Measurements from ENCODE around the gene KCNE2. TPM values are rescaled to one million over a fixed set of nuclear protein-coding genes. Genes with fewer than 3 reads are reported as not detected.
"Not testable (repeated sequence)": the region's sequence is repeated elsewhere in the genome, so short reads cannot be mapped to it uniquely, and the experiment has no call there.

The KCNE2 gene
- total RNA-seq, 1 donor from 2014 or later, result 2.2 TPM

GRCh38 chr21:34348890-34349519, 14.8 kb upstream of the KCNE2 start:
- DNase-seq (ENCODE audit: low spot score) (no peak), ATAC-seq (no peak)
- intact Hi-C loops (cut with DNase I), result loop anchor here (5.0 kb wide), 1 partner anchor 167 kb away; no protein-coding TSS in a partner anchor

- DNase-seq (ENCODE audit: low spot score) (no peak), ATAC-seq (peak; percentile 83)
- intact Hi-C loops (cut with DNase I), result loop anchor here (2.0 kb wide), 1 partner anchor 427 kb away; no protein-coding TSS in a partner anchor
Observed at GRCh38 chr21:34351786-34352241, 12.0 kb upstream of the KCNE2 start.

DNA sequence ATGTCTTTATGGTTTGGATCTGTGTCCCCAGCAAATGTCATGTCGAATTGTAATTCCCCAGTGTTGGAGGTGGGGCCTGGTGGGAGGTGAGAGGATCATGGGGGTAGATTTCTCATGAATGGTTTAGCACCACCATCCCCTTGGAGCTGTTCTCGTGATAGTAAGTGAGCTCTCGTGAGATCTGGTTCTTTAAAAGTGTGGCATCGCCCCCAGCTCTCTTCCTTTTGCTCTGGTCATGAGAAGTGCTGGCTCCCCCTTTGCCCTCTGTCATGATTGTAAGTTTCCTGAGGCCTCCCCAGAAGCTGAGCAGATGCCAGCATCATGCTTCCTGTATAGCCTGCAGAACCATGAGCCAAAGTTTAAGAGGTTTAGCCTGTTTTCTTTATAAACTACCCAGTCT, 11.2 kb upstream of the KCNE2 start:
- ATAC-seq, result no peak
- intact Hi-C loops (cut with DNase I), result no loop called here
- DNase-seq (ENCODE audit: low spot score), result no peak

GRCh38 chr21:34353182-34353581, 10.6 kb upstream of the KCNE2 start:
- no peak for ATAC-seq
- intact Hi-C loops (cut with DNase I), result no loop called here

DNA sequence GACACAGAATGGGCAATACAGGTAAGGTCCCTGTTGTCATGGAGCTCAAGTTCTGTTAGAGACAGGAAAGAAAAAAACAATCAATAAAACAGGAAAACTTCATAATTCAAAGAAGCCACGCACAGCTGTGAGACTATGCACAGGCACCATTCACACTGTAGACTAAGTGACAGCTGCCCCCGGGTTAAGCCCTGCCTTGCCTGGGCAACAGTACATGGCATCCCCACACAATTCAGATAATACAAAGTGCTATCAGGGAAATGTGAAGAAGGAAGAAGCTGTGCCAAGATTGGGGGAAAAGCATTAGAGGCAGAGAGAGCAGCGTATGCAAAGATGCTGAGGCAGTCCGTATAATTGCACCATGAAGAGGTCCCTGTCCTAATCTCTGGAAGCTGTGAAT, 9.0 kb upstream of the KCNE2 start:
- DNase-seq (ENCODE audit: low spot score) (peak; percentile 2), ATAC-seq (no peak)
- intact Hi-C loops (cut with DNase I), result no loop called here

More at GRCh38 chr21:34353182-34353581, 10.6 kb upstream of the KCNE2 start:
- DNase-seq (ENCODE audit: low spot score), result no peak

DNA sequence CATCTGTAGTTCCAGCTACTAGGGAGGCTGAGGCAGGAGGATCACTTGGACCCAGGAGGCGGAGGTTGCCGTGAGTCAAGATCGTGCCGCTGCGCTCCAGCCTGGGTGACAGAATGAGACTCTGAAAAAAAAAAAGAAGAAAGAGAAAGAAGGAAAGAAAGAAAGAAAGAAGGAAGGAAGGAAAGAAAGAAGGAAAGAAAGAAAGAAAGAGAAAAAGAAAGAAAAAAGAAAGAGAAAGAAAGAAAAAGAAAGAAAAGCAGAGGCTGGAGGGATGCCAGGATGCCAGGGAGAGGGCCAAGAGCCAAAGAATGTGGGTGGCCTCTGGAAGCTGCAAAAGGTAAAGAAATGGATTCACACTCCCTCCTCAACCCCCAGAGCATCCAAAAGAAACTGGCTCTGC, 8.2 kb upstream of the KCNE2 start:
- ATAC-seq (no peak), DNase-seq (ENCODE audit: low spot score) (peak; percentile 30)
- intact Hi-C loops (cut with DNase I), result no loop called here

GRCh38 chr21:34357889-34358288, 5.9 kb upstream of the KCNE2 start:
- no peak for ATAC-seq
- intact Hi-C loops (cut with DNase I), result no loop called here
- peak; percentile 22 for DNase-seq (ENCODE audit: low spot score)

DNA sequence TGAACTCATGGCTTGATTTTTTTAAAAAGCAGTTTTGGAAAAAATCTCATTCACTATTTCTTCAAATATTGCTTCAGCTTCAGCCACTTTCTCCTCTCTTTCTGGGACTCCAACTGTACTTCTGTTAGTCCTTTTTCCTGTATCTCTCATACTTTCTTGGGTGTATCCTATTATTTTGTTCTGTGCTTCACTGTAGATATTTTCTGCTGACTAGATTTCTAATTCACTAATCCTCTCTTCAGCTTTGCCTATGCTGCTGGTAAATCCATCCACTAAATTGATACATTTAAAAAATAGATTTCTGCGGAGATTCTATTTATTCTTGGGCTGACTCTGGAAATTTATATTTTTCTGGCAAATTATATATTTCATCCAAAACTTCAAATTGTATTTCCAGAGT, 4.9 kb upstream of the KCNE2 start:
- DNase-seq (ENCODE audit: low spot score) (no peak), ATAC-seq (no peak)
- intact Hi-C loops (cut with DNase I), result no loop called here

- DNase-seq (ENCODE audit: low spot score) (no peak), ATAC-seq (no peak)
- intact Hi-C loops (cut with DNase I), result no loop called here
Observed at GRCh38 chr21:34360488-34361241, 3.1 kb upstream of the KCNE2 start.

DNA sequence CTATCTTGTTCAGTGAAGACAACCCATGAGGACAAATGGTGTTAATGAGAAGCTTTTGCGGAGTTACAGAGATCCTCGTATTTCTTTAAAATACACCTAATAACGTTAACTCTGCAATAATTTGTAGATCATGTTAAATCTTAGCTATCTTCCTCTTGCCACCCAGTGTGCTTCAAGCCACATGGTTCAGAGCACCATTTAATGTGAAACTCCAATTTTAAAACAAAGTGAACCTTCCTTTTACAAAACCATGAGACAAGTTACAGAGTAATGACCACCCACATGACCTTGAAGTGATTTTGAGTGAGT, 1.7 kb upstream of the KCNE2 start:
- DNase-seq (ENCODE audit: low spot score), result no peak
- peak; percentile 27 for ATAC-seq
- intact Hi-C loops (cut with DNase I), result no loop called here

DNA sequence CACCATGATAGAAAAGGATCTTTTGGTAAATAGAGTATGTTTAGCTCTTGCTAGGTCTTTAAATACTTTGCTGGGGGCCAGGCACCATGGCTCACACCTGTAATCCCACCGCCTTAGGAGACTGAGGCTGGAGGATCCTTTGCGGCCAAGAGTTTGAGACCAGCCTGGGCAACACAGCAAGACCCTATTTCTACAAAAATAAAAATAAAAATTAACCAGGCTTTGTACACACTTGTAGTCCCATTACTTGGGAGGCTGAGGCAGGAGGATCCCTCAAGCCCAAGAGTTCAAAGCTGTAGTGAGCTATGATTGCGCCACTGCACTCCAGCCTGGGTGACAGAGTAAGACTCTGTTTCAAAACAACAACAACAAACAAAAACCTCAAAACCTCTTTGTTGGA, 1.1 kb upstream of the KCNE2 start:
- ATAC-seq, result no peak
- peak; percentile 7 for DNase-seq (ENCODE audit: low spot score)
- intact Hi-C loops (cut with DNase I), result no loop called here

GRCh38 chr21:34364921-34365320, 1.1 kb downstream of the KCNE2 start:
- intact Hi-C loops (cut with DNase I), result no loop called here
- ATAC-seq (no peak), DNase-seq (ENCODE audit: low spot score) (peak; percentile 15)

- ATAC-seq (no peak), DNase-seq (ENCODE audit: low spot score) (peak; percentile 23)
- intact Hi-C loops (cut with DNase I), result no loop called here
Observed at GRCh38 chr21:34365809-34366208, 2.0 kb downstream of the KCNE2 start.

DNA sequence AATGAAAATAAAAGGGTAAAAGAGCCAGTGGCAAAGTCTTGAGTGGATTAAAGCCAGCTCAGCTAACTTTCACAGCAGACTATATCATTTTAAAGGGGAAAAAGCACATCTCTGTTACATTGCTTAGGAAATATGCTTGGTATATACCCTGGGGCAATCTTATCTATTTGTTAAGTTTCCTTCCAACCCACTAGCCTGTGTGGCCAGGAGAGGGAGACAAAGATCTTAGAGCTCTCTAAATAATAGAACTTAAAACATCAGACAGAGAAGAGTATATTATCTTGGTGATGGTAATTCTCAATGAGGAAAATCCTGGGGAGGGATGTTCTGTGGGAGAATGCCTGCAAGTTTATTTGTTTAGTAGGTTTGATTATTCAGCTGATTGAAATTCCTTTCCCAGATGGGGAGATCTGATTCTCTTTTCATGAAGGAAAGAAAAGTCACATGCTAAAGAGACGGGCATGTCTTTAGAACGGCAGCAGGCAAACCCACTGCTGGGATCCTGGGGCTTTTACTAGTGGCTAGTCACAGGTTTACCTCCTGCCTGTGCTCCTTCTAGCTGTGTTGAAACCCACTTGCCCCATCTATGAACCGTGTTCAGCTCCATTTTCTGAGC, 3.6 kb downstream of the KCNE2 start:
- ATAC-seq (peak; percentile 67), DNase-seq (ENCODE audit: low spot score) (peak; percentile 60)
- intact Hi-C loops (cut with DNase I), result no loop called here

DNA sequence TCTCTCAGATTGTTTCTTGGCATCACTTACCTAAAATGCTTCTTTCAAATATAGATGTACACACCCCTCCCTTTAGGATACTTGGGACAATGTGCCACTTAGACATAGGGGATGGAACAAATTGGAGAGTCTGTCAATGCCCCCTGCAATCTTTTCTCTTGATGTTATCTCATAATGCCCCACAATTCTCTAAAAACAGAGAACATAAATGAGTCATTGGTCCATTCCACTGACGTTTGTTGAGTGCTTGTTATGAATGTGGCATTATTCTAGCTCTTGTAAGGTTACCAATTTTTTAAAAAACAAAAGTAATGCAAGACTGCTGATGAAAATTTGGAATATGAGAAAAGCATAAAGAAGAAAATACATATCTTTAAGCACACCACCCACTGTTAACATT, 5.9 kb downstream of the KCNE2 start:
- intact Hi-C loops (cut with DNase I), result no loop called here
- DNase-seq (ENCODE audit: low spot score), result no peak
- no peak for ATAC-seq

DNA sequence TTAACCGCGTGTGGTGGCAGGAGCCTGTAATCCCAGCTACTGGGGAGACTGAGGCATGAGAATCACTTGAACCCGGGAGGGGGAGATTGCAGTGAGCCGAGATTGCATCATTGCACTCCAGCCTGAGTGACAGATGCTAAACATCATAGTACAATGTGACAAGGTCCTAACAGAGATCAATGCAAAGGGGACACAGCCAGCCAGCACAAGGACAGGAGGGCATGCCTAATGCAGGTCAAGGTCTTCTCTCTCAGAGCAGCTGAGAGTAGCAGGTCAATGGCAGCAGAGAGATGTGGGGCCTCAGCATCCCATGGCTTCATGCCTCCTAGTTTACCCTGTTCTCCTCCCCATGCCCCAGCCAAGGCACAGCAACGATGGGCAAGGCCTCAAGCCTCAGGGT, 8.5 kb downstream of the KCNE2 start:
- intact Hi-C loops (cut with DNase I), result no loop called here
- ATAC-seq (no peak), DNase-seq (ENCODE audit: low spot score) (no peak)

DNA sequence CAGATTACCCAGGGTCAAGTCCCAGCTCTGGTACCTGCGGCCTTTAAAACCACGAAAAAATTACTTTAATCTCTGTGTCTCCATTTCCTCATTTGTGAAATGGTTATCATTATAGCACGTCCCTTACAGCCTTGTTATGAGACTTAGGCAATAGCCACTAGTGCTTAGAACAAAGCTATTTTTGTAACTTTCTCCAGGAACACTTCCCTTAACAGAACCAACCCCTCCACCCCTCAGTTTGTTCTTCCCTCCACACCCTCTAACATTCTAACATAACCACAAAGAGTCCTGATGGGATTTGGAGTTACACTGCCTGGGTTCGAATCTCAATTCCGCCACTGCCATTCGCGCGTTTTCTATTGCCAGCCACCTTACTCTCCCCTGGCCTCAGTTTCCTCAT, 10.7 kb downstream of the KCNE2 start:
- ATAC-seq, result peak; percentile 52
- DNase-seq (ENCODE audit: low spot score); intact Hi-C loops (cut with DNase I): not testable (repeated sequence)

DNA sequence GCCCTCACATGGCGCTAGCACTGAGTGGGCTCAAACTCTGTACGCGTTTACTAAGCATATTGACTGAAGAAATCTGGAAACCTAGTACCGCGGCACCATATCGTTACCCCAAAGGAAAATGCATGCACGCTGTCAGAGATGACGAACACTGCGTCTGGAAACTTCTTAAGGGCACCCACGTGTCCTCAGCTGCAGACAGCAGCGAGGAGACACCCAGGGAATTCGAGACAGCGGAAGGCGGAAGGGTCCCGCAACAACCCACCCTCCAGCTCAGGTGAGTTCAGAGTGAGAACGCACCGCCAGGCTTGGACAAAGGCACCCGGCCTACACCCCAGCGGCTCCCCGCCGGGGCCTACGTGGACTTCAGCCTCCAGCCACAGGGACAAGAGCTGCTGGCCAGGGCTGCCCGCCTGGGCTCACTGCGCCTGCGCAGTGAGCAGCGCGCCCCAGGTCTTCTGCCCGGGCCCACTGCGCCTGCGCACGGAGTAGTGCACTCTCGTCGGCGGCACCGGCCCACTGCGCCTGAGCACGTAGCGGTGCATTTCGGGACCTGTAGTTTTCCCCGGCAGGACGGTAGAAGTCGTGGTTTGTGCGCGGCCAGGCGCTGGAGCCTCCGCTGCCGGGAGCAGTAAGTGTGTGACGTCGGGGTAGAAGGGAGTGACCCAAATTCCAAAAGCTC, 11.3 kb downstream of the KCNE2 start, which contains the start of gene SMIM11:
Gene SMIM11, plus strand, starts transcription at position 568 of the 679 bp plus-strand sequence. CDS start 3,998 bp downstream, outside the sequence.
- intact Hi-C loops (cut with DNase I); DNase-seq (ENCODE audit: low spot score): not testable (repeated sequence)
- ATAC-seq, result peak; percentile 98

DNA sequence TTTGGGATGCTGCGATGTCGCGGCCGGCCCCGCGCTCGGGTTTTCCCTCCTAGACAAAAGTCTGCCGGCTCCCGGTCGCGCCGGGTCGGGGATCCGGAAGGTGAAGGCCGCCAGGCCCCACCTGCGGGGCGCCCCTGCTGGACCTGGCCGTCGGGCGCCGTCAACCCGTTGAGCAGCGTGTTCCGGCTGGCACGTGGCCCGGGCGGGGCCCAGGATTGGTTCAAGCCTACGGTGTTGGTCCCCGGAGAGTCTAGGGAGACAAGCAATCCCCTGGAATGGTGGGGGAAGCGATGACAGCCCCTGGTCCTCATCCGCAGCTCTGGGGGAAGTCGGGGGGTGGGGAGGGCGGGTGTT, 11.8 kb downstream of the KCNE2 start:
- ATAC-seq, result peak; percentile 66
- DNase-seq (ENCODE audit: low spot score); intact Hi-C loops (cut with DNase I): not testable (repeated sequence)

- ATAC-seq; intact Hi-C loops (cut with DNase I); DNase-seq (ENCODE audit: low spot score): not testable (repeated sequence)
Observed at GRCh38 chr21:34383138-34383537, 19.3 kb downstream of the KCNE2 start.
